HG03097 (cell line): ENCODE measurements around the gene ITPKB.

ENCODE experiments used
- ATAC-seq: cut with Tn5 transposase; IDR thresholded peaks from one replicate; pipeline ENCODE4 v1.9.1; 2021; ENCODE audit not compliant: unreplicated experiment, low FRiP score

Gene ITPKB

DNA sequence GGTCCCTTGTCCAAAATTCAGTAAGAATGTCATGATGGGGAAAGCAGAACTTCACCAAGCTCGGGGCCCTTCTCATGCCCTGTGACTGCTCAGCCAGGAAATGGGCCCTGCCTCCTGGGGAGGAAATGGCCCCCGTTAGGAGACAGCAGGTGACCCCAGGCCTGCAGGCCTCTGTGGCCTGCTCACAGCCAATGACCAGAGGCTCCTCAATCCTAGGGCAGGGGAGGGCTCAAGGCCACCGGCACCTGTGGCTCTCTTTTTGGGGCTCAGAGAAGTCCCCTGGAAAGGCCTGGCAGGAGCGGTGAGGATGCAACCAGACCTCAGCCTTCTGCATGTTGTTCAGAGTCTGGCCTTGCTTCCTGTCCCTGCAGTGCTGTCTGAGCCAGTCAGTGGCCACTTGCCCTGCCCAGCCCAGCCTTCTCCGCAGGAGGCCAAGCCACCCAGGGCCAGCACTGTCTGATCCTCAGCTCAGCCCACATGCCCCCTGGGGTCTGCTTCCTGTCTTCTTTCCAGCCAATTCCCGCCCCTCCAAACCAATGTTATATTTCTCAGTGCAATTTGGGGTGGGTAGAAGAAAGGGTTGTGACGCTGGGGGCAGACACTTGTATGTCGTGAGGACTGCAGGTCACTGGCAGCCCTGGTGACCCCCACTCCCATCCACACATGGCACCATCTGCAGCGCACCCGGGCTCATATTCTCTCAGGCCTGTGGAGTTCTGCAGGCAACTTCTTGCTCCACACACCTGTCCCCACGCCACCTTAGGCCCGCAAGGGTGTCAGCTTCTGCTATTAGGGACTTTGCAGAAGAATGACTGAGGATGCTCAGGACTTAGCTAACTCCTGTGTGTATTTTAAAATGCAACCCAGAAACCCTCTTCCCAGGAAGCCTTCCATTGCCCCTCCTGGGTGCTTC is 83.6 kb downstream of the ITPKB start:
- ATAC-seq, result no peak

DNA sequence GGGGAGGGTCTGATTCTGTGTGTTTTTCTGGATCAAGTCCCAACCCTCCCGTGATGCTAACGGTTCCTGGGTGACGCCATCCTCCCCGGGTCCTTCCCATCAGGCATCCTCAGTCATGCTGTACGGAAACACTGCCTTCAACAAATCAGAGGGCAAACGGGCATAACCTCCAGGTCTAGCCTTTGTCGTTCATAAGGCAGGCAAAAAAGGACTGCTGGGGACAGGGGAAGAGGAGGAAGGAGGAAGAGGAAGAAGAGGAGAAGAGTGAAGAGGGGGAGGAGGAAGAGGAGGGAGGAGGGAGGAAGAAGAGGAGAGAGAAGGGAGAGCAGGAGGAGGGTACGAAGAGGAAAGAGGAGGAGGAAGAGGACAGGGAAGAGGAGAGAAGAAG is 84.4 kb downstream of the ITPKB start:
- no peak for ATAC-seq

DNA sequence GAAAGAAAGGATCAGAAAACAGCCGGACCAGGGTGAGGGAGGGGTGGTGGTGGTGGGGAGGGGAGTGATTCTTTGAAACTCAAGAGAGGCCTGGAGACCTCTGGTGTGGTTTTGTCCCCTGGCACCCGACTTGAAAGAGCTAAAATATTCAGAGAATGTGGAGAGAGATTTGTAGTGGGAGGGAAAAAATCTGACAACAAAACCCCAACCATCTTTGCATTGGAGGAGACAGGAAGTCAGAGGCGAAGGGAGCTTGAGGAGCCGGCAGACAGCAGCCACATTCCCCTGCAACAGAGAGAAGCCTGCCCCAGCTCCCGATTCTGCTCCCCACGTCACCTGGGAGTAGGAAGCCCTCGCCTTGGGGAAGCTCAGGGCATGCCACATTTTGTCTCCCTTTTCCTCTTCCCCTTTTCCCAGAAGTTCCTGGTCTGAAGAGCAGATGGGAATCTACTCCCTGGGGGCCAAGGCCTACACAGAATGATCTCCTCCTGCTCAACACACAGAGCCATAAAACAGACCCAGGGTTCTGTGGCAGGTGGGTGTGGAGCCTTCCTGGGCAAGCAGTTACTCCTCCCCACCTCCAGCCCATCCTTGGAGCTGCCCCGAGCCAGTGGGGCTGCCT is 84.9 kb downstream of the ITPKB start:
- no peak for ATAC-seq

DNA sequence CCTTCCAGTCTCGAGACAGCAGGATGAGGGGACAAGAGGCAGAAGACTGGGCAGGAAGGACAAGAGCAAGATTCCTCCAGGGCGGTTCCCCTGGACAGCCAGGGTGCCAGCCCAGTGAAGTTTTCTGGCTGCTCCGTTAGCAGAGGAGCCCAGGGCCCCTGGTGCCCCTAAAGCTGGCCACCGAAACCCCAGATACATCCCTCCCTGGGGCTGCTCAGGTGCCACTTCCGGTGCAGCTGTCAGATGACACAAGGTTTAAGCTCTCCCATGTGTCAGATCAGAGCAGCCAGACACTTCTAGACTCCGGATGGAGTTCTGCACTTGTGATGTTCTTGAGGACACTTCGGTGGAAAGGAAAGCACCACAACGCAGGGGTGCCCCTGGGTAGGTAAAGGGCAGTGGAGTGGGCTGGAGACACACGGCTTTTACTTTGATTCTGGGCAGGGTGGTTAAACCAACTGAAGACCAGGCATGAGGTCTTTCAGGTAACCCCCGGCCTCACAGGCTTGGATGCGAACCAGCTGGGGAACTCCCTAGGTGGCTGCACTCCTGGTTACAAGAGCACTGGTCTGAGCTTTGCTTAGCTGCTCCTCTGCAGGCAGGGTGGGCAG is 85.7 kb downstream of the ITPKB start:
- ATAC-seq, result no peak

DNA sequence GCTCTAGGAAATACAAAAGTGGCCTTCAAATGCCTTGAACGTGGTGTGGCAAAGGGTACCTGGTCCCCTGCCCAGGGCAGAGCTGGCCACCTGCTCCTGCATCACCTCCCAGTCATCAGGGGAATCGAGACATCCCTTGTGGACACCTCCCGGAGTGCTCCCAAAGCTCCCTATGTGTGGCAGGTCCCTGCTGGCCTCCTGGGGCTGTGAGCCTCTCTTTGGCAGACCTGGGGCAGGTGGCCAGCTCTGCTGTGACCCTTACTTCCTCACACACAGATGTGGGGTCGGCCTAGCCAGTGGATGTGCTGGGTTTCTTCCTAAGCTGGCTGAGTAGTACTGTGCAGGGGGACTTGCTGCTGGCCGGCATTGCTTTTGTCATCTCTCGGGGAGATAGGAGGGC is 86.5 kb downstream of the ITPKB start:
- ATAC-seq, result no peak

DNA sequence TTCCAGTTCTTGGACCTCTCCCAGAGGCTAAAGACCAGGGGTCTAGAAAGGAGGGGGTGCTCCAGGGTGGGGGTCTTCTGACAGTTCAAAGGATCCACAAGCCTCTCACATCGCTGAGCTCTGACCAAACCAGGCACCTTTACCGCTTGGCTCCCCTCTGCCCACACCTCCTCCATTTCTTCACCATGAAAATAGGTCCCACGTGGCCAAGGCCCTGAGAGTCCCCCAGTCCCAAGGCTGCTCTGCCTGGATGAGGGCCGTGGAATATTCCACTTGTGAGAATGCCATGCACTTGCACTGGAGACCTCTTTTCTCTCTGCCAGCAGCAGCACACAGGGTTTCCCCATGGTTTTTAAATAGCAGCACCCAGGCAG is 87.4 kb downstream of the ITPKB start:
- no peak for ATAC-seq

DNA sequence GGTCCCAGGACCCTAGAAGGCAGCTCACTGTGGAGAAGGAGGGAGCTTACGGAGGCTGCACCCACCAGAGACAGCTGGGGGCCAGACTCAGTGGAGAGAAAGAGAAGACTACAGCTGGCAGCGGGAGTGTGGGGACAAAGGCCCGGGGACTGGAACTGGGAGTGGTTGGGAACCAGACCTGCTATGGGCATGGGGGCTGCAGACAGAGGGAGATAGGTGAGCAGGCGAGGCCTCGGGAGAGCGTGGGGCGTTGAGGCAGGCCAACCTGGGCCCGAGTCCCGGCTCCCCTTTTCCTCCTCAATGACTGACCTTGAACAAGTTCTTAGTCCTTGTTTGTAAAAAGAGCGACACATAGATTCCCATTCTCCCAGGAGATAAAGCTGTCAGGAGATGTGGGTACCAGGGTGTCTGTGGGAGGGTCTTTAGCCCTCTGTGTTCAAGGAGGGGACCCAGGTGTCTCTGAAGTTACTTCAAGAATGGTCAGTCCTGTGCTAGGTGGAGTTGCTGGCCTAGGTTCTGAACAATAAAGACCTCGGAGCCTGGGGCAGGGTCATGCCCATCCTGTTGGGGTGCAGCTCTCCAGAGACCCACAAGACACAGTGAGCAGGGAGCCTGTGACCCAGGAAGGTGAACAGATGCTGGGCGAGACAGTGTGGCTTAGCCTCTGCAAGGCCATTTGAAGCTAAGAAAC is 87.9 kb downstream of the ITPKB start:
- no peak for ATAC-seq

DNA sequence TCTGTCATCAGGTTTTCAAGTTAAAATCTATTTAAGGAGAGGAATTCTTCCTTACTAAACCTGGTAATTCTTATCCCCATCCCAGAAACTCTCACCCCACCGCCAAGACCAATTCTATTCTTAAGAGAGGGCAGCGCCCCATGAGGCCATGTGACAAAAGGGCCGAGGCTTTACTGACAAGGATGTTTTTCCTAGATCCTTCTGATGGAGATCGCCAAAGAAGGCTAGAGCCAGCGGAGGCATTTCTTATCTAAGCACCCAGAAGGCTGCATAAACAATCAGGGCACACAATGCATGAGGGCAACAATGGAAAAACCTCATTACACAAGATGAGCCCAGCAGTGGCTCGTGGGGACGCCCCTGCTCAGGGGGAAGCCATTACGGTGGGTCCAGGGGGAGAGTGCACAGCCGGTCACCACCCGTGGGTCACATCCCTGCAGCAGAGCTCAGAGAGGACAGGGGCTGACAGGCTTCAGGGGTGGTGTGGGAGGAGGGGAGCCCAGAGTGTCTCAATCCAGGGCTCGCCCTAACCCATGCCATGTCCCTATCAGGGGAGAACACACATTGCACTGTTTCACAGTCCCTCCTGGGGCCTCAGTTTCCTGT is 88.7 kb downstream of the ITPKB start:
- no peak for ATAC-seq

DNA sequence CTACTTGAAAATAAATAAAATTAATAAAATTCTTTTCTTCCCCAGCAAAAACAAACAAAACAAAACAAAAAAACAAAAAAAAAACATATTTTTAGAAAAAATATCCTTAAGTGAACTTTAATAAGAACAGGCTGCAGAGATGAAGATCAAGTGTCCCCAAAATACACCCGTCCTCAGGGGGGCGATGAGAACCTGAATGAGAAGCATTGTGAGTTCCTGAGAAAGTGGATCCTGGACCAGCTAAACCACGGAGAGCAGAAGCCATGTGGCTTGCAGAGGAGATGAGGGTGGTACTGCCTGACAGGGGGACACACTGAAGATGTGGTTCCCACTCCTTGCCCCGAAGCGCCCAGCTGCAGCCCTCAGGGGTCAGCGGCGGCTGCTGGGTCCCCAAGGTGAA is 89.3 kb downstream of the ITPKB start:
- ATAC-seq, result no peak

DNA sequence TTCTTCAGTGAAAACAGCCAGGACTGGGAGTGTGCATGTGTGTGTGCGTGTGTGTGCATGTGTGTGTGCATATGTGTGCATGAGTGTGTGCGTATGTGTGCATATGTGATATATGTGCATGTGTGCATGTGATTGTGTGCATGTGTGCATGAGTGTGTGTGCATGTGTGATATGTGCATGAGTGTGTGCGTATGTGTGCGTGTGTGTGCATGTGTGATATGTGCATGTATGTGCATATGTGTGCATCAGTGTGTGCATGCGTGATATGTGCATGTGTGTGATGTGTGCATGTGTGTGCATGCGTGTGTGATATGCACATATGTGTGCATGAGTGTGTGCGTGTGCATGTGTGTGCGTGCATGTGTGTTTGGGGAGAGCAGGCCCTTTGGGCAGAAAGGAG is 89.8 kb downstream of the ITPKB start:
- ATAC-seq, result no peak

DNA sequence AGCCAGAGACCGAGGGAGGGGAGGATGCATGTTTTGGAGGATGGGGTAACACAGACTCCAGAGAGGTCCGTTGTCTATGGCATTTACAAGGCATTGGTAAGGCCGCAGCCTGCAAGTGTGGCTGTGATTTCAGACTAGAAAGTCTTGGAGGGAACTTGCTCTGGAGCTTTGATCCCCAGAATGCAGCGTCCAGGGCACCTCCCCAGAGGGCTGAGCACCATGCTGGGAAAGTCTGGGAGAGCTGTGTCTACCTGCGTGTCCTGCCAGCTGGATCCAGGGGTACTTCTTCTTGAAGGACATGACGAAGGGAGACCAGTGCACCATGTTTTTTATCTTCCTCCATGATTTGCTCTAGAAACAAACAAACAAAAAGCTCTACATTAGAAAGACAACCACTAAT is 90.7 kb downstream of the ITPKB start:
- ATAC-seq, result no peak

DNA sequence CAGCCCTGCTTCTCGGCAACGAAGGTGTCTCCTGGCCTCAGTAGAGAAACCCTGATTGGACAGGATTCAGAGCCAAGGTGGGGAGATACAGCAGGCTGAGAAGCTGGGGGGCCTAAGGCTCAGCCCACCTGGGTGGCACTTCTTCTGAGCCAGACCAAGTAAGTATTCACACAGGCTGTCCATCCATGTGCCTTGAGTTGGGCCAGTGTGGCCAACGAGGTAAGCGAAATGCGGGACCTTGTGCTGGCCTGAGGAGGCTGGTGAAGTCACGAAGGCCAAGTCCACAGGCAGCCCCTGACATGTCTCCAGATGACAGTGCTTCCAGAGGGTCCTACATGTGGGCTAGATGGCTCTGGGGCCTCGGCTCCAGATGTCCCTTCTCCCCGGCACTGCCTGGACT is 91.4 kb downstream of the ITPKB start:
- ATAC-seq, result no peak

DNA sequence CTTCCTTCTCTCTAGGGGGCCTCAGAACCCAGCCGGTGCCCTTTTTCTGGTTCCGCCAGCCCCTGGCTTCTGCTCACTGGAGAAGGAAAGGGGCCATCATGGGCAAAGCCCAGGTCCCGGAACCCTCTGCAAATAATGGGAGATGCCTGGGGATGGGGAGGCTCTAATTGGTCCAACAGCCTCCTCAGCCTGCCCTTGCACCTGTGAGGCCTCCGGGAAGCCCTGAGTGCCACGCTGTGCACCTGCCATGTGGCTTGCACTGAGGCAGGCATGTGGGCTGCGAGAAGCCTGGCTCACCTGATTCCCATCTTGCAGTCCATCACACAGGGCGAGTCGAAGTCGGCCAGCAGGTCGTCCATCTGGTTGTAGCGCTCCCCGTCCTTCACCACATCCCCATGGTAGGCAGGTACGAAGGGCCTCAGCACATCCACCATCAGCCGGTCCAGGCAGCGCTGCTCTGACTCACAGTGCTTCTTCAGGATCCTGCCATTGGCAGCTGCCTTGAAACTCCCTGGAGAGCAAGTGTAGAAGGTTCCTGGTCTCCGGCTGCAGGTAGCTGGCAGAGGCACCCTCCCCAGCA is 92.1 kb downstream of the ITPKB start:
- ATAC-seq, result no peak

DNA sequence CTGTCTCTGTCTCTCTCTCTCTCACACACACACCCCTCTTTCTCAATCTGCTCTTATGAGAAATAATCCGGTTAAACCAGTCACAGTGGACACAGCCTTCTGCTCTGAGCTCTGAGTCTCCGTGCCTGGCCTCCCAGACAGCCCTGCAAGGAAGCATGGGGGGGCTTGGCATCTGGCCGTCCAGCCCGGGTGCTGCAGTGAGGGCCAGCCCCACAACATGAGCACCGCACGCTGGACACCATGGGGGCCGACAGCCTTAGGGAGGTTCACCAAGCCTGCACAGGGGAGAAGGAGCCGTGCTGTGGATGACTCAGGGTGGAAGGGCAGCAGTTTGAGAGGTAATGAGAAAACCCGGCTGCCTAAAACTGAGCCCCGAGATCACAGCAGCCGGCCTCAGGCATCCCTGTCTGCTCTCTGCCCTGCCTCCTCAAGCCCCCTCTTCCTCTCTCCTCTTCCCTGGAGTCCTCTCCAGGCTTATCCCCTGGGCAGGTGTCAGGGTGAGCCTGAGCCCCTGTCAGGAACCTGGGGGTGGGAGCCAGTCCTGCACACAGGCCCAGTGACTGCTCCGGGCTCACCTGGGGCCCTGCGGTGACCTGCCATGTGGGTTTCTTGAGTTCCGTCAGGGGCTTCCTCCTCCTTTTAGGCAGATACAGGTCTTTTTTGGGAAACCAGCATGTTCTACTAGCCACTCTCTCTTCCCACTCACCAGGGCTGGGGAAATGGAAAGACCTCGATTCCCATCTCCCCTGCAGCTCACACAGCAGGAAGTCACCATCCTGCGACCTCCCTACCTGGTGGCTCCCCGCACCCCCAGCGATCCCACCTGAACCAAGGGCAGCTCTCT is 92.8 kb downstream of the ITPKB start:
- no peak for ATAC-seq

DNA sequence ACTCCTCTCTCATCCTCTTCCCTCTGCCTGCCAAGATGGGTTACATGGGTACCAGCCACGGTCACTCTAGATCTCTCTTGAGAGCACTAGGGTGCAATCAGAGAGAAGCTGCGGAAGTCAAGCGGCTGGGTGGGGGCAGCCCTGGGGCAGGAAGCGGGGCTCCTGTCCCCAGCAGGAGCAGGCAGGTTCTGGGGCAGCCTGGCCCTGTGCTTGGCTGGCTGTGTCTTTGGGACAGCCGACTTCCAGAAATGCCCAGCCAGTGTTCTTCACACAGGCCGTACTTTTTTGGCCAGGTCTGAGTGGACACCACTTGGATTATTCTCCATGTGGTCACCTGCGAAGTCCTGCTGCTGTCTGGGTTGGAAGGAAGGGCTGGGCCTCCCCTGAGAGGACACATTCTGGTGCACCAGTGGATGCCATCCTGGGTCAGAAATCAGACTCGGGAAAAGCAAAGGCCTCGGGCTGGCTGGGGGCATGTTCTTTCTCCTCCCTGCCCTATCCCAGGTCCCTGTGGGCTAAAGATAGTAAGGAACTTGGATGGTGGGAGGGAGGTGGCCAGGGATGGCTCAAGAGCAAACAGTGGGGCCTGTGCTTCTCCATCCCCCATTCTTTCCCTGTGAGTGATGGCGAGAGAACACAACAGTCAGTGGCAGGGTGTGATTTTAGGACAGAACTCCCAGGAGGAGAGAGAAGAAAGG is 93.7 kb downstream of the ITPKB start:
- ATAC-seq, result no peak

DNA sequence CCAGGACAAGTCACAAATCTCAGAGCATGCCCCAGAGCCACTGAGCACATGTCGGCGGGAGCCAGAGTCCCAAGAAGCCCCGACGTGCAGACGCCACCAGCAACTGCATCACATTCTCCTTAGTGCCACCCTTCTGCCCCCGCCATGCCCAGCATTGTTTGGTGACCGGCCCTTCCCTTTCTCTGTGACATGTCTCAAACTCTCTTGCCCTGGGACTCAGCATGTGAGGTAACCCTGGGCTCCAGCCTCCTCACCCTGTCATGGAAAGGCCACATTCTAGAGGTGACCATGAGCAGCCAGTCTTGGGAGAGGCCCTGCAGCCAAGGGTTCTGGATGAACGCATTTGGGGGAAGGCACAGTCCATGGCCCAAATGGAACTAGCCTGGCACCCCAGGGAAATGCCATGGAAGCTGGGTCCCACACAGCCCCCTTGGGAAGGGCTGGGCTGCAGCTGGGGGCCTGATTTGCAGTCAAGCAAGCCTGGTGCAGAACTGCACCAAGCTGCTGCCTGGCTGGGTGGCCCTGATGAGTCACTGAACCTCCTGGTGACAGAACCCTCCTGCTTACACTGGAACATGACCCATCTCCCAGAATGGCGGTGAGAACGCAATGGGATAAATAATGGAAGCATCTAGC is 94.4 kb downstream of the ITPKB start:
- ATAC-seq, result no peak

DNA sequence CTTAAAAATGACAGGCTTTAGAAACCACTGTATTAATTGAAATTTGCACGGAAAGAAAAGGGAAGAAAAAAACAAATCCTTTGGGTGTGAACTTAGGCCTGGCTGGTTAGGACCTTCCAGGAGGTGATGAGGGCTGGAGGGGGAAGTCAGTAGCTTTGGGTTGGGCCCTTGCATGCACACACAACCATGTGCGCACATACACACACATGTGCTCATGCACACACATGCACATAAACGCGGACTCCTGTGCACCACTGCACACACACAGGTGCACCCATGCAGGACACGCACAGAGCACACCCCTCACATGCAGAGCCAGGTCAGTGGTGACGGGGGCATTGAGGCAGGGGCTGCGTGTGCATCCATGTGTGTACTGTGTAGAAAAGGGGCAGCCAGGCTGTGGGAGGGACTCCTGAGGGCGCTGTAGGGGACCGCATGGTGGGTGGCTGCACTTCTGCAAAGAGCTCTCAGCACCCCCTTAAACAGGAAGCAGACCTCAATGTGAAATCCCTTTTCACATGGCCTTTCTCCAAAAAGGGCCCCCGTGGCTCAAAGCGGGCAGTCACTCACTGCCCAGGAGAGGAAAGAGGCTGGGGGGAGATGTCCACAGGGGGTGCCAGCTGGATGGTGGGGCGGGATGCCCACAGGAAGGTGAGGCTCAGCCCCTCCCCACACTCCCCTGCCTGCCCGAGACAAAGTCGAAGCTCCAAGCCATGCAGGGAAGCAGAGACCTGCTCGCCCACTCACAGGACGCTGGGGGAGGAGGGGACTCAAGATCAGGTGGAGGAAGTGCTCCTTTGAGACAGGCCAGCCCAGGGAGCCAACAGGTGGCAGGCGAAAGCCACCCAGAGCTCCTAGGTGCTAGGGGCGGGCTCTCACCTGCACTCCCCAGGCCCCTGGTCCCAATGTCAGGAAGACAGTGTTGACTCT is 95.2 kb downstream of the ITPKB start:
- no peak for ATAC-seq

DNA sequence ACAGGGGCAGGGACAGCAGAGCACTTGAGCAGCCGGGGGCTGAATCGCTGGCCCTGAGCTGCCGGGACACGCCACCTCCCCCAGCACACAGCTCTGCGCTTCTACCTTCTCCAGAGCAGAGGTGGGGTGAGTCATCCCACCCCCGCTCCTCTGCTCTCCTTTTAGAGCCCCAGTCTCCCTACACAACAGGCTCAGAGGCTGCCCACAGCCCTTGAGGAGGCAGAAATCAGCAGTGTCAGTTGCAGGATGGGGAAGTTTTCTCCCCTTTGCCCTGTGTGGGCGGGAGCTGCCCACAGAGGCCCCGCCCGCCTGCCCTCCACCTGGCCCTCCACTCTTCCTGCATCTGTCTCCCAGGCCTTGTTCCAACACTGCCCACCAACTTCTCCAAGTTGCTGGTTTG is 95.9 kb downstream of the ITPKB start:
- ATAC-seq, result no peak
